B cell (primary cell): ENCODE results near the gene DNAJC8.

Experiments
- EZH2 ChIP-seq: IDR thresholded peaks from 2 replicates; pipeline ENCODE4 v1.6.1; 2012; ENCODE audit warnings: borderline replicate concordance, low read depth, mild to moderate bottlenecking, moderate library complexity, low read length; ENCODE audit not compliant: insufficient read depth, poor library complexity, severe bottlenecking
- TF ChIP-seq, protein P1 (sequence below): fragments of 200-600 bp; IDR thresholded peaks from one replicate; pipeline ENCODE4 v1.8.0; 2022; ENCODE audit warnings: antibody characterized with exemption, mild to moderate bottlenecking

DNA sequence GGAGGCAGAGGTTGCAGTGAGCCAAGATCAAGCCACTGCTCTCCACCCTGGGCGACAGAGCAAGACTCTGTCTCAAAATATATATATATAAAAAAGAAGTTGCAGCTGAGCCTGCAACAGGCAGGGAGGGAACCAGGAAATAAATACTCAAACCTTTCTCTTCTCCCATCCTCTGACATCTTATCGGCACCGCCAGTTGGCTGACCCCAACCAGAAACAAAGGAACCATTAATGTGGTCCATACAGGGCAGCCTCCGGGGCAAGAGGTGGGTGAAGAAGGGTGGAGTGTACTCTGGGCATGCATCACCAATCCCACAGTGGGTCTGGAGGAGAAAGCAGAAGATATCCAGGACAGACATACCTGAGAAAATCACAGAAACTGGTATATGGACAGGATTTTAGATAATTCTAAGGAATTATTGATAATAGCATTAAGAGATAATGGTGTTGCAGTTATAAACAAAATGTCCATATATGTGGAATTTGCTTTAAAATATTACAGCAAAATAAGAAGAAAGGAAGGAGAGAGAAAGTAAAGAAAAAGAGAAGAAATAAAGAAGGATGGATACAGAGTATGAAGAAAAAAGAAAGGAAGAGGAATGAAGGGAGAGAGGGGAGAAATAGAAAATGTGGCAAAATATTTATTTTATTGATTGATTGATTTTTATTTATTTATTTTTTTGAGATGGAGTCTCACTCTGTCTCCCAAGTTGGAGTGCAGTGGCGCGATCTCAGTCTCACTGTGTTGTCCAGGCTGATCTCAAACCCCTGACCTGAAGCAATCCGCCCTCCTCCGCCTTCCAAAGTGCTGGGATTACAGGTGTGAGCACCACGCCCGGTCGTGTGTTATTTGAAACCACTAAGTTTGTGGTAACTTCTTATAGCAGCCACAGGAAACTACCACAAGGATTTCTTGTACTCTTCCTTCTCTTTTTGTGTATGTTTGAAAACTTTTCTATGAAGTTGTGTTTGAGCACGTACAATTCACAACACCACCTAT, 52.2 kb downstream of the DNAJC8 start:
- TF ChIP-seq, protein P1, sequence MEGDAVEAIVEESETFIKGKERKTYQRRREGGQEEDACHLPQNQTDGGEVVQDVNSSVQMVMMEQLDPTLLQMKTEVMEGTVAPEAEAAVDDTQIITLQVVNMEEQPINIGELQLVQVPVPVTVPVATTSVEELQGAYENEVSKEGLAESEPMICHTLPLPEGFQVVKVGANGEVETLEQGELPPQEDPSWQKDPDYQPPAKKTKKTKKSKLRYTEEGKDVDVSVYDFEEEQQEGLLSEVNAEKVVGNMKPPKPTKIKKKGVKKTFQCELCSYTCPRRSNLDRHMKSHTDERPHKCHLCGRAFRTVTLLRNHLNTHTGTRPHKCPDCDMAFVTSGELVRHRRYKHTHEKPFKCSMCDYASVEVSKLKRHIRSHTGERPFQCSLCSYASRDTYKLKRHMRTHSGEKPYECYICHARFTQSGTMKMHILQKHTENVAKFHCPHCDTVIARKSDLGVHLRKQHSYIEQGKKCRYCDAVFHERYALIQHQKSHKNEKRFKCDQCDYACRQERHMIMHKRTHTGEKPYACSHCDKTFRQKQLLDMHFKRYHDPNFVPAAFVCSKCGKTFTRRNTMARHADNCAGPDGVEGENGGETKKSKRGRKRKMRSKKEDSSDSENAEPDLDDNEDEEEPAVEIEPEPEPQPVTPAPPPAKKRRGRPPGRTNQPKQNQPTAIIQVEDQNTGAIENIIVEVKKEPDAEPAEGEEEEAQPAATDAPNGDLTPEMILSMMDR = no peak
- no peak for TF ChIP-seq EZH2
